Measurements from ENCODE around the gene GNA12. TPM values are rescaled to one million over a fixed set of nuclear protein-coding genes. Genes with fewer than 3 reads are reported as not detected.

Gene GNA12
- polyA plus RNA-seq, 1 of the 3 experiments (the other 2 are of a cell fraction) = 64.8 TPM

GRCh38 chr7:2776401-2776800 lies 67.7 kb downstream of the GNA12 start (continued):
- TF ChIP-seq MEF2A (IDR thresholded peaks at IDR 0.05; ENCODE audit: borderline replicate concordance, low read depth) (no peak), FOXJ3 (CRISPR knock-in tag; IDR thresholded peaks at IDR 0.05) (no peak), NFIC (IDR thresholded peaks at IDR 0.05; ENCODE audit: borderline replicate concordance) (no peak), POLR2AphosphoS5 (IDR thresholded peaks at IDR 0.05; ENCODE audit: low read depth, low read length) (no peak)

DNA sequence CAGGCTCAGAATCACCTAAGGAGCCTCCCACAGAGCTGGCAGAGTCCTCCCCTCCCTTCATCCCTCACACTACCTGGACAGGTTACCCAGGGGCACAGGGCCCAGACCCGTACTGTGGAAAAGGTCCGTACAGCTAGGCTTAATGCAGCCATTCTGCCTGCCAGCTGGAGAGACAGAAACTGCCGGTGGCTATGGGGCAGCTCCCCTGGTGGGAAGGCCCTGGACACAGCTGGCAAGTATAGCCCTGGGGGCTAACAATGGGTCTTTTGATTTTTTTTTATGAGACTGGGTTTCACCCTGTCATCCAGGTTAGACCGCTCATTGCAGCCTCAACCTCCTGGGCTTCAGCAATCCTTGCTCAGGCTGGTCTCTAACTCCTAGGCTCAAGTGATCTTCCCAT lies 68.3 kb downstream of the GNA12 start:
- H3K9me2 ChIP-seq = no peaks in the 10 kb centered on the region
- no peaks in the 10 kb centered on the region for H3K9me3 ChIP-seq
- H2AFZ ChIP-seq (ENCODE audit: low read depth) = no peak overlapping the region
- TF ChIP-seq, protein P1, sequence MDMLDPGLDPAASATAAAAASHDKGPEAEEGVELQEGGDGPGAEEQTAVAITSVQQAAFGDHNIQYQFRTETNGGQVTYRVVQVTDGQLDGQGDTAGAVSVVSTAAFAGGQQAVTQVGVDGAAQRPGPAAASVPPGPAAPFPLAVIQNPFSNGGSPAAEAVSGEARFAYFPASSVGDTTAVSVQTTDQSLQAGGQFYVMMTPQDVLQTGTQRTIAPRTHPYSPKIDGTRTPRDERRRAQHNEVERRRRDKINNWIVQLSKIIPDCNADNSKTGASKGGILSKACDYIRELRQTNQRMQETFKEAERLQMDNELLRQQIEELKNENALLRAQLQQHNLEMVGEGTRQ (IDR thresholded peaks at IDR 0.05; ENCODE audit: borderline replicate concordance, low read depth, low read length) = no peak
- TF ChIP-seq RAD21 (IDR thresholded peaks at IDR 0.05; ENCODE audit: low read length) (no peak), RFX5 (IDR thresholded peaks at IDR 0.05; ENCODE audit: low read length) (no peak), CHD2 (IDR thresholded peaks at IDR 0.05; ENCODE audit: low read length, partially characterized antibody) (no peak), FOXM1 (IDR thresholded peaks at IDR 0.05; ENCODE audit: low read depth) (no peak), TAF1 (IDR thresholded peaks at IDR 0.05; ENCODE audit: borderline replicate concordance, low read depth, low read length) (no peak), YY1 (IDR thresholded peaks at IDR 0.05; ENCODE audit: low read depth) (no peak), MEF2A (IDR thresholded peaks at IDR 0.05; ENCODE audit: borderline replicate concordance, low read depth) (no peak), TEAD4 (IDR thresholded peaks at IDR 0.05; ENCODE audit: borderline replicate concordance, insufficient read depth) (no peak), RXRA (IDR thresholded peaks at IDR 0.05; ENCODE audit: borderline replicate concordance, low read depth) (no peak), EP300 (IDR thresholded peaks at IDR 0.05; ENCODE audit: borderline replicate concordance in 1 of 2, low read depth in 1 of 2, low read length in 1 of 2) (no peak), FOSL2 (IDR thresholded peaks at IDR 0.05; ENCODE audit: borderline replicate concordance, low read depth) (no peak), USF1 (IDR thresholded peaks at IDR 0.05; ENCODE audit: borderline replicate concordance, low read depth) (no peak), GABPA (IDR thresholded peaks at IDR 0.05; ENCODE audit: low read depth) (no peak)
- TF ChIP-seq, protein P2, sequence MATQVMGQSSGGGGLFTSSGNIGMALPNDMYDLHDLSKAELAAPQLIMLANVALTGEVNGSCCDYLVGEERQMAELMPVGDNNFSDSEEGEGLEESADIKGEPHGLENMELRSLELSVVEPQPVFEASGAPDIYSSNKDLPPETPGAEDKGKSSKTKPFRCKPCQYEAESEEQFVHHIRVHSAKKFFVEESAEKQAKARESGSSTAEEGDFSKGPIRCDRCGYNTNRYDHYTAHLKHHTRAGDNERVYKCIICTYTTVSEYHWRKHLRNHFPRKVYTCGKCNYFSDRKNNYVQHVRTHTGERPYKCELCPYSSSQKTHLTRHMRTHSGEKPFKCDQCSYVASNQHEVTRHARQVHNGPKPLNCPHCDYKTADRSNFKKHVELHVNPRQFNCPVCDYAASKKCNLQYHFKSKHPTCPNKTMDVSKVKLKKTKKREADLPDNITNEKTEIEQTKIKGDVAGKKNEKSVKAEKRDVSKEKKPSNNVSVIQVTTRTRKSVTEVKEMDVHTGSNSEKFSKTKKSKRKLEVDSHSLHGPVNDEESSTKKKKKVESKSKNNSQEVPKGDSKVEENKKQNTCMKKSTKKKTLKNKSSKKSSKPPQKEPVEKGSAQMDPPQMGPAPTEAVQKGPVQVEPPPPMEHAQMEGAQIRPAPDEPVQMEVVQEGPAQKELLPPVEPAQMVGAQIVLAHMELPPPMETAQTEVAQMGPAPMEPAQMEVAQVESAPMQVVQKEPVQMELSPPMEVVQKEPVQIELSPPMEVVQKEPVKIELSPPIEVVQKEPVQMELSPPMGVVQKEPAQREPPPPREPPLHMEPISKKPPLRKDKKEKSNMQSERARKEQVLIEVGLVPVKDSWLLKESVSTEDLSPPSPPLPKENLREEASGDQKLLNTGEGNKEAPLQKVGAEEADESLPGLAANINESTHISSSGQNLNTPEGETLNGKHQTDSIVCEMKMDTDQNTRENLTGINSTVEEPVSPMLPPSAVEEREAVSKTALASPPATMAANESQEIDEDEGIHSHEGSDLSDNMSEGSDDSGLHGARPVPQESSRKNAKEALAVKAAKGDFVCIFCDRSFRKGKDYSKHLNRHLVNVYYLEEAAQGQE (IDR thresholded peaks at IDR 0.05; ENCODE audit: low read depth, low read length) = no peak
- H3K4me3 ChIP-seq (ENCODE audit: low read depth in 2 of 2, low read length in 1 of 2) = no peak overlapping the region
- CTCF ChIA-PET = interaction anchor here (1.6 kb wide), 1 partner anchor 15 kb away, joined by 7 read pairs; no protein-coding TSS in a partner anchor
- POLR2A ChIA-PET = interaction anchor here (1.5 kb wide), 1 partner anchor 12 kb away, joined by 5 read pairs; no protein-coding TSS in a partner anchor
- peaks cover 0 to 9% of the 10 kb centered on the region in 2 experiments; a peak in 1 of 4 replicates for H3K4me1 ChIP-seq (ENCODE audit: control insufficient read depth in 1 of 2, insufficient read depth in 2 of 2, low read depth in 1 of 2, low read length in 1 of 2)
- no peak for DNase-seq
- H3K9ac ChIP-seq = no peak overlapping the region
- no peak overlapping the region for H3K27ac ChIP-seq (ENCODE audit: low read depth in 2 of 2, low read length in 1 of 2)
- no peaks in the 10 kb centered on the region for H3K27me3 ChIP-seq (ENCODE audit: insufficient read depth)
- WGBS (ENCODE audit: low lambda C conversion rate) = 97% methylated on average over 4 of the region's 4 CpGs
- H3F3A ChIP-seq (replicated peaks; ENCODE audit: insufficient read depth) = no peaks in the 10 kb centered on the region
- H3K79me2 ChIP-seq (ENCODE audit: insufficient read depth) = peaks cover 7% of the 10 kb centered on the region
- peaks cover 0 to 14% of the 10 kb centered on the region in 2 experiments for H3K36me3 ChIP-seq (replicated peaks in 1 of 2; ENCODE audit: control insufficient read depth in 1 of 2, insufficient read depth in 2 of 2, low read length in 1 of 2)
- no peak overlapping the region for H3K4me2 ChIP-seq
- H4K20me1 ChIP-seq (ENCODE audit: insufficient read depth) = no peaks in the 10 kb centered on the region
